Type B pancreatic cell (in vitro differentiated cells): Measurements from ENCODE around the gene EPAS1. TPM values are rescaled to one million over a fixed set of nuclear protein-coding genes. Genes with fewer than 3 reads are reported as not detected.
A peak's percentile ranks its signal among the peaks of the same experiment; 100 is the strongest.

Source experiments
- DNase-seq: peaks from one replicate; pipeline ENCODE4 v3.0.0; 2021; ENCODE audit warnings: mixed read lengths; ENCODE audit not compliant: unreplicated experiment; ENCODE audit errors: extremely low spot score
- H3K27ac Mint-ChIP-seq: 2 replicates; pipeline ENCODE4 v1.8.0; 2021; ENCODE audit warnings: mild to moderate bottlenecking, mixed read lengths
- H3K27me3 Mint-ChIP-seq: 2 replicates; pipeline ENCODE4 v1.8.0; 2021; ENCODE audit warnings: mixed read lengths
- H3K36me3 Mint-ChIP-seq: 2 replicates; pipeline ENCODE4 v1.8.0; 2021; ENCODE audit warnings: mixed read lengths
- H3K4me1 Mint-ChIP-seq: one replicate; pipeline ENCODE4 v1.8.0; 2021; ENCODE audit warnings: mixed read lengths; ENCODE audit not compliant: unreplicated experiment
- H3K4me3 Mint-ChIP-seq: 2 replicates; pipeline ENCODE4 v1.8.0; 2021; ENCODE audit warnings: mild to moderate bottlenecking, mixed read lengths
- H3K9me3 Mint-ChIP-seq: 2 replicates; pipeline ENCODE4 v1.8.0; 2021; ENCODE audit warnings: mixed read lengths
- total RNA-seq: library from RNA; stranded (reverse); gene quantifications from 2 replicates; pipeline ENCODE4 v1.2.1, GENCODE V29; 2021; ENCODE audit warnings: low replicate concordance
- TF ChIP-seq, protein P1 (sequence below): fragments of 200-600 bp; sonication (generic); conservative IDR thresholded peaks from 2 replicates; pipeline ENCODE4 v1.5.0; 2021; ENCODE audit warnings: antibody characterized with exemption, mild to moderate bottlenecking

Gene EPAS1
- total RNA-seq, 1 donor from 2014 or later = 59.8 TPM

DNA sequence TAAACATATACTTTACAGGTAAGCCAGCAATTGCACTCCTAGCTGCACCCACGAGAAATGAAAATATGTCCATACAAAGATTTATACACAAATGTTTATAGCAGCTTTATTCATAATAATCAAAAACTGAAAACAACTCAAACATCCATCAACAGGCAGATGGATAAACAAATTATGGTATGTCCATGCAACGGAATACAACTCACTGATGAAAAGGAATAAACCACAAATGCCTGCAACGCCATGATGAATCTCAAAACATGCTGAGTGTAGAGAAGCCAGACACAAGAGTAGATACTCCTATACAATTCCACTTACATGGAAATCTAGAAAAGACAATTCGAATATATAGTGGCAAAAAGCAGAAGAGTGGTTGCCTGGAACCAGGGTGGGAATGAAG, 76.0 kb downstream of the EPAS1 start:
- no peaks in the 10 kb centered on the region for H3K9me3 Mint-ChIP-seq
- no peaks in the 10 kb centered on the region for H3K27me3 Mint-ChIP-seq
- peaks cover 4% of the 10 kb centered on the region for H3K4me1 Mint-ChIP-seq
- no peak overlapping the region for H3K27ac Mint-ChIP-seq
- DNase-seq = no peak
- no peak overlapping the region for H3K4me3 Mint-ChIP-seq
- TF ChIP-seq, protein P1, sequence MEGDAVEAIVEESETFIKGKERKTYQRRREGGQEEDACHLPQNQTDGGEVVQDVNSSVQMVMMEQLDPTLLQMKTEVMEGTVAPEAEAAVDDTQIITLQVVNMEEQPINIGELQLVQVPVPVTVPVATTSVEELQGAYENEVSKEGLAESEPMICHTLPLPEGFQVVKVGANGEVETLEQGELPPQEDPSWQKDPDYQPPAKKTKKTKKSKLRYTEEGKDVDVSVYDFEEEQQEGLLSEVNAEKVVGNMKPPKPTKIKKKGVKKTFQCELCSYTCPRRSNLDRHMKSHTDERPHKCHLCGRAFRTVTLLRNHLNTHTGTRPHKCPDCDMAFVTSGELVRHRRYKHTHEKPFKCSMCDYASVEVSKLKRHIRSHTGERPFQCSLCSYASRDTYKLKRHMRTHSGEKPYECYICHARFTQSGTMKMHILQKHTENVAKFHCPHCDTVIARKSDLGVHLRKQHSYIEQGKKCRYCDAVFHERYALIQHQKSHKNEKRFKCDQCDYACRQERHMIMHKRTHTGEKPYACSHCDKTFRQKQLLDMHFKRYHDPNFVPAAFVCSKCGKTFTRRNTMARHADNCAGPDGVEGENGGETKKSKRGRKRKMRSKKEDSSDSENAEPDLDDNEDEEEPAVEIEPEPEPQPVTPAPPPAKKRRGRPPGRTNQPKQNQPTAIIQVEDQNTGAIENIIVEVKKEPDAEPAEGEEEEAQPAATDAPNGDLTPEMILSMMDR = no peak
- H3K36me3 Mint-ChIP-seq = peaks cover 14% of the 10 kb centered on the region

DNA sequence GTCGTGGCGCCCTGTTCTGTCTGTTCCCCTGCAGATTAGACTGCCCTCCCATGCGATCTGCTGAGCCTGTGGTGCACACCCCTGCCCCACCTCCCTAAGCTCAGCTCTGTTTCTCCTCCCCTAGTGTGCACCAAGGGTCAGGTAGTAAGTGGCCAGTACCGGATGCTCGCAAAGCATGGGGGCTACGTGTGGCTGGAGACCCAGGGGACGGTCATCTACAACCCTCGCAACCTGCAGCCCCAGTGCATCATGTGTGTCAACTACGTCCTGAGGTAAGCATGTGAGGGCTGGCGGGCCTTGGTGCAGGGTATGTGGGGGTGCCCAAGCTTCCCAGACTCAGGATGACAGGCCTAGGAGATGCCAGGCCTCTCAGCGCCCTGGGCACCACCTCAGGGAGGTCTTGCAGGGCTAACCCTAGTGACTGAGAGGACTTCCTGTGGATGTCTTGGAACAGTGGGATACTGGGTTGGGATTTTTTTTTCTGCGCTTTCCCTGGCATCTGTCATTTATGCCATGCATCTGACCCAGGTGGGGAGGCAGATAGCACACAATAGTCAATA, 78.4 kb downstream of the EPAS1 start:
- Mint-ChIP-seq H3K27ac (no peak overlapping the region), H3K4me1 (peaks cover 11% of the 10 kb centered on the region), H3K27me3 (no peaks in the 10 kb centered on the region), H3K36me3 (peaks cover 15% of the 10 kb centered on the region), H3K4me3 (no peak overlapping the region), H3K9me3 (no peaks in the 10 kb centered on the region)
- DNase-seq = peak; percentile 64
- TF ChIP-seq, protein P1 = no peak

DNA sequence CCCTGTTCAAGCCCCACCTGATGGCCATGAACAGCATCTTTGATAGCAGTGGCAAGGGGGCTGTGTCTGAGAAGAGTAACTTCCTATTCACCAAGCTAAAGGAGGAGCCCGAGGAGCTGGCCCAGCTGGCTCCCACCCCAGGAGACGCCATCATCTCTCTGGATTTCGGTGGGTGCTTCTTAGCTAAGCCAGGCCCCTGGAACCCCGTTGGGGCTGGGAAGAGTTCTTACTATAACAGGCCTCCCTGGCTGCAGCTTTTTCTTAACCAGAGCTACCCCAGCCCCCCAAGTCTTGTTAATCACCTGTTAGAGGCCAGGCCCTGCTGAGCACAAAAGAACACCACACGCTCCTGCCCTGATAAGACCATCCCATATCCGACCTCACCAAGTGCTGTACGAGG, 79.4 kb downstream of the EPAS1 start:
- no peak overlapping the region for H3K4me3 Mint-ChIP-seq
- H3K27ac Mint-ChIP-seq = no peak overlapping the region
- H3K36me3 Mint-ChIP-seq = peaks cover 15% of the 10 kb centered on the region
- no peaks in the 10 kb centered on the region for H3K27me3 Mint-ChIP-seq
- TF ChIP-seq, protein P1 = no peak
- DNase-seq = peak; percentile 44
- peaks cover 11% of the 10 kb centered on the region for H3K4me1 Mint-ChIP-seq
- no peaks in the 10 kb centered on the region for H3K9me3 Mint-ChIP-seq

DNA sequence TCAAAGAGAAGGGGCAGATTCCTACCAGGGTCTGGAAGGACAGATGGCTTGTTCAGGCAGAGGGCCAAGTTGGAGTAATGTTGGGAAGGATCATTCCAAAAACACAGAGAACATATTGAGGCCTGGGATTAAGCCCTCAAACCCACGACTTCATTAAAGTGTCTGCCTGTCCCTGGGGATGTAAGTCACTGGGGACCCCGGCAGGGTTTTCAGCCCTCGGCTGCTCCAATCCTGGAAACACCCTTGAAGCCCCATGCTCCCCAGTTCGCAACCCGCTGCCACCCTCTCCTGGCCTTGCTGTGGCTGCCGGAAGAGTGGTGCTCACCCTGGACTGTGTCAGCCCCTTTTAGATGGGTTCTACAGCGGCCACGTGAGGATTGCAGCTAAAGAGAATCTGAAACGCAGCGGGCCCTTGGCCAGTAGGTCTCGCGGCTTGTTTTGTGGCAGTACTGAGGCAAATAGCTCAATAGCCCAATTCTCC, 79.9 kb downstream of the EPAS1 start:
- Mint-ChIP-seq H3K27me3 (no peaks in the 10 kb centered on the region), H3K27ac (no peak overlapping the region), H3K36me3 (peaks cover 16% of the 10 kb centered on the region), H3K4me1 (peaks cover 11% of the 10 kb centered on the region), H3K4me3 (no peak overlapping the region), H3K9me3 (no peaks in the 10 kb centered on the region)
- TF ChIP-seq, protein P1 = no peak
- DNase-seq = peak; percentile 56

DNA sequence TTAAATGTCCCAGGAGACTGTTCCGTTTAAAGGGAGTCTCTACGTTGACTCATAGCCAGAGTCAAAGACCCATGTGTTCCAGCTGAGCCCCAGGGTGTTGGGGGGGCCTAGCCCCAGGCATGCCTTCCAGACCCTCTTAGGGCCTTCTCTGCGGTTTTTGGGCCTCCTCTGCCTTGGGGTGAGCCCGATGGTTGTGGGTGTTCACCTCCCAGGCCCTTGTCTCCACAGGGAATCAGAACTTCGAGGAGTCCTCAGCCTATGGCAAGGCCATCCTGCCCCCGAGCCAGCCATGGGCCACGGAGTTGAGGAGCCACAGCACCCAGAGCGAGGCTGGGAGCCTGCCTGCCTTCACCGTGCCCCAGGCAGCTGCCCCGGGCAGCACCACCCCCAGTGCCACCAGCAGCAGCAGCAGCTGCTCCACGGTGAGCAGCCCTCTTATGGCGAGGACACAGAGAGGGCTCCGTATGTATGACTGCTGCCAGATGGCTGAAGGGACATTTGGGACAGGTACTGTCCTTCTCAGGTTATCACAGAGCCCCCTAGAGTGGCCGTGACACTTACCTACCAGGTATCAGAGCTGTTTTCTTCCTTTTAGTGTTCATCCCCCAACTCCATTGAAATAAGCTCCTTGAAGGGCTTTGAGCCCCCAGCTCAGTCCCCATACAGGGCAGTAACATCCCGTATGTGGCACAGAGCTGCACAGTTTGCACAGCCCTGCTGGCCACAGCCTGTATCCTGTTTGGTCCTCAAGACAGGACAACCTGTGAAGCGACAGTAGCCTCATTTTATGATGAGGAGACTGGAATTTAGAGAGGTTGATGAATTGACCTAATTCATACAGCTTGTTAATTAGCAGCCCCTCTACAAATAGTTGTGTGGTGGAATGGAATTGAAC, 80.7 kb downstream of the EPAS1 start:
- H3K9me3 Mint-ChIP-seq = no peaks in the 10 kb centered on the region
- TF ChIP-seq, protein P1 = no peak

More for the DNA sequence above, 80.7 kb downstream of the EPAS1 start:
- H3K4me1 Mint-ChIP-seq = peaks cover 11% of the 10 kb centered on the region
- no peaks in the 10 kb centered on the region for H3K27me3 Mint-ChIP-seq
- H3K27ac Mint-ChIP-seq = no peak overlapping the region
- DNase-seq = peak; percentile 64
- H3K4me3 Mint-ChIP-seq = no peak overlapping the region
- H3K36me3 Mint-ChIP-seq = peaks cover 19% of the 10 kb centered on the region
